Measurements from ENCODE around the gene PDAP1. TPM values are rescaled to one million over a fixed set of nuclear protein-coding genes. Genes with fewer than 3 reads are reported as not detected.
"Not testable (repeated sequence)": the region's sequence is repeated elsewhere in the genome, so short reads cannot be mapped to it uniquely, and the experiment has no call there.

PDAP1 gene
- total and polyA plus RNA-seq, 9 donors, result 31.1 to 155 (median 83.9) TPM

DNA sequence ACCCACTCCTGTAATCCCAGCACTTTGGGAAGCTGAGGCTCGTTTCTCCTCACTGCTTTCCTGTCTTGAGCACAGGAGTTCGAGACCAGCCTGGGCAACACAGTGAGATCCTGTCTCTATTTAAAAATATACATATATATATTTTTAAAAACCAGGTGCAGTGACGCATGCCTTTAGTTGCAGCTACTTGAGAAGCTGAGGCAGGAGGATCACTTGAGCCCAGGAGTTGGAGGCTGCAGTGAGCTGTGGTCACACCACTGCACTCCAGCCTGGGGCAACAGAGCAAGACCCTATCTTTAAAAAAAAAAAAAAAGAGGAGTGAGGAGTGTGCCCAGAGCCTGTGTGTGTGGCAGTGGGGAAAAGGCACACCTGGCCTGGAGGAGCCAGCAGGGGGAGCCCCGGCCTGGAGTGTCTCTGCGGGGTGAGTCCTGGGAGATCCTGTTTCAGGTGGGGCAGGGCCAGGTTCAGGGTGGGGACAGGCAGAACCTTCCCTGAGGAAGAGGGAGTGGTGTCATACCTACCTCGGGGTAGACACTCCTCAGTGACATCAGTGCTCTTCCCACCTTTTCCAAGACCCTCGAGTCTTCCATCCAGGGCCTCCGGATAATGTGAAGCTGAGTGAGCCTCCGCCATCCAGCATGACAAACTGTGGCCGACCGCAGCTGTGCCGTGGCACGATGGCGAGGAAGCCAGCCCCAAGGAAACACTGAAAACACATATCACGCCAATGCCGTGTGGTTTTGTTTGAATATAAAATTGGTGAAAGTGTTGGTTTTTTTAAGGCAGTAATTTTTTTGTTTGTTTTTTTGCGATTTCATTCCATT is 42.9 kb downstream of the PDAP1 start:
- no peak overlapping the region for H3K4me3 ChIP-seq
- peak in 1 of 5 donors; percentile 25 for DNase-seq
- no peaks in the 10 kb centered on the region for H3K36me3 ChIP-seq
- intact Hi-C loops (cut with DNase I), result no loop called here
- no peak overlapping the region for H3K27ac ChIP-seq
- H3K4me1 ChIP-seq (ENCODE audit: insufficient read depth), result no peaks in the 10 kb centered on the region
- H3K9me3 ChIP-seq, result no peaks in the 10 kb centered on the region
- TF ChIP-seq POLR2A (IDR thresholded peaks at IDR 0.05) (no peak), EP300 (IDR thresholded peaks at IDR 0.05) (no peak)
- TF ChIP-seq, protein P1, sequence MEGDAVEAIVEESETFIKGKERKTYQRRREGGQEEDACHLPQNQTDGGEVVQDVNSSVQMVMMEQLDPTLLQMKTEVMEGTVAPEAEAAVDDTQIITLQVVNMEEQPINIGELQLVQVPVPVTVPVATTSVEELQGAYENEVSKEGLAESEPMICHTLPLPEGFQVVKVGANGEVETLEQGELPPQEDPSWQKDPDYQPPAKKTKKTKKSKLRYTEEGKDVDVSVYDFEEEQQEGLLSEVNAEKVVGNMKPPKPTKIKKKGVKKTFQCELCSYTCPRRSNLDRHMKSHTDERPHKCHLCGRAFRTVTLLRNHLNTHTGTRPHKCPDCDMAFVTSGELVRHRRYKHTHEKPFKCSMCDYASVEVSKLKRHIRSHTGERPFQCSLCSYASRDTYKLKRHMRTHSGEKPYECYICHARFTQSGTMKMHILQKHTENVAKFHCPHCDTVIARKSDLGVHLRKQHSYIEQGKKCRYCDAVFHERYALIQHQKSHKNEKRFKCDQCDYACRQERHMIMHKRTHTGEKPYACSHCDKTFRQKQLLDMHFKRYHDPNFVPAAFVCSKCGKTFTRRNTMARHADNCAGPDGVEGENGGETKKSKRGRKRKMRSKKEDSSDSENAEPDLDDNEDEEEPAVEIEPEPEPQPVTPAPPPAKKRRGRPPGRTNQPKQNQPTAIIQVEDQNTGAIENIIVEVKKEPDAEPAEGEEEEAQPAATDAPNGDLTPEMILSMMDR (IDR thresholded peaks at IDR 0.05), result no peak
- H3K27me3 ChIP-seq, result no peaks in the 10 kb centered on the region
- WGBS, 3 donors, result 82 to 83% (median 83%) methylated on average over 17 of the region's 17 CpGs

- H3K36me3 ChIP-seq, result no peaks in the 10 kb centered on the region
- H3K9me3 ChIP-seq, result no peaks in the 10 kb centered on the region
- no peaks in the 10 kb centered on the region for H3K4me1 ChIP-seq (ENCODE audit: insufficient read depth)
- intact Hi-C loops (cut with DNase I), result no loop called here
- no peak overlapping the region for H3K27ac ChIP-seq
- no peak for DNase-seq
- WGBS, 3 donors, result 81 to 84% (median 81%) methylated on average over 5 of the region's 5 CpGs
- no peaks in the 10 kb centered on the region for H3K27me3 ChIP-seq
- TF ChIP-seq POLR2A (IDR thresholded peaks at IDR 0.05) (no peak), EP300 (IDR thresholded peaks at IDR 0.05) (no peak)
- TF ChIP-seq, protein P1 (IDR thresholded peaks at IDR 0.05), result no peak
- no peak overlapping the region for H3K4me3 ChIP-seq
These were observed 45.1 kb downstream of the PDAP1 start for GRCh38 chr7:99363286-99363685.

DNA sequence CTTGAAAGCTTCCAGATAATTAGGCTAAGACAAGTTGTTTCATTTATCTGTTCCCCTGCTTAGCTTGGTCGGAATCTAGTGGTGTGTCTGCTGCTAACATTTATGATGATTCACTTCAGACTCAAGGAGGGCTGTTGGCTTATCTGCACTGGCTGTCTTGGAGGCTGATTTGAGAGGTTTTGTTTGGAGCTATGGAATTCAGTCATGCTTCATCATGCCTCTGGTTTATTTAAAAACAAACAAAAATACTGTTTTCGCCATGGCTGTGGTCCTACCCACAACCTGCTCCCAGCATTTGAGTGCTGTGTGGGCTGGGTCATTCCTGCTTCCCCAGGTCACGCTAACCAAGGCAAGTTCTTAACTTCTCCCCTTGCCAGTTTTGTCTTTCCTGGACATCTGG is 45.6 kb downstream of the PDAP1 start:
- DNase-seq, result no peak
- TF ChIP-seq EP300 (IDR thresholded peaks at IDR 0.05), result no peak
- TF ChIP-seq POLR2A (IDR thresholded peaks at IDR 0.05), result no peak
- TF ChIP-seq, protein P1 (IDR thresholded peaks at IDR 0.05), result no peak
- no peak overlapping the region for H3K27ac ChIP-seq
- intact Hi-C loops (cut with DNase I), result no loop called here
- no peaks in the 10 kb centered on the region for H3K4me1 ChIP-seq (ENCODE audit: insufficient read depth)
- H3K4me3 ChIP-seq, result no peak overlapping the region
- no peaks in the 10 kb centered on the region for H3K36me3 ChIP-seq
- H3K9me3 ChIP-seq, result no peaks in the 10 kb centered on the region
- WGBS, 3 donors, result 35 to 48% (median 38%) methylated on average over 3 of the region's 3 CpGs
- no peaks in the 10 kb centered on the region for H3K27me3 ChIP-seq

DNA sequence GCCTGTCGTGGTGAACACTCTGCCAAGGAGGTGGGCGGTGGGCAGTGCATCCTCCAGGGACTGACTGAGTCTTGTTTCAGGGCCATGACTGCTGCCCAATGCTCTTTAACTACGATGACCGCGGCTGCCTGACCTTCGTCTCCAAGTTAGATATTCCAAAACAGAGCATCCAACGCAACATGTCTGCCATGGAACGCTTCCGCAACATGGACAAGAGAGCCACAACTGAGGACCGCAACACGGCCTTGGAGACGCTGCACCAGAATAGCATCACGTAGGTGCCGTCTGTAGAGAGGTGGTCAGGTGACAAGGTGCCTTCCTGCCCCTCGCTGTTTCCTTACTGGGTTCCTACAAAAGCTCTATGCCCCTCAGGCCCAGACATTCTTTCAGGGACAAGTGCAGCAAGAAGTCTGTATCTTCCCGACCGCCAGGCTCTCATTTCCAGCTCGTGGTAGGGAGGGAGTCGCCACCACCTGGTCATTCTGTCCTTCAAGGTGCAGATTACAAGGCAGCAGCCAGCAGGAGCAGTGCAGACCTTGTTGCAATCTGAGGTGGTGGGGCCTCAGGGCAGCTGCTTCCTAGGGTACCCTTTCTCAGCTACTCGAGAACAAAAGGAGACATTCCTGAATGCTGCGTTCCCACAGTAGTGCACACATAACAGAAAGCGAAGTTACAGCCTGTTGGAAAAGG is 48.8 kb downstream of the PDAP1 start:
- Histone ChIP-seq H3K27ac (no peak overlapping the region), H3K27me3 (no peaks in the 10 kb centered on the region), H3K4me1 (ENCODE audit: insufficient read depth) (no peaks in the 10 kb centered on the region), H3K36me3 (no peaks in the 10 kb centered on the region), H3K9me3 (no peaks in the 10 kb centered on the region), H3K4me3 (no peak overlapping the region)
- intact Hi-C loops (cut with DNase I), result no loop called here
- 77 to 86% (median 84%) methylated on average over 22 of the region's 22 CpGs for WGBS, 3 donors
- peak in 1 of 5 donors; percentile 20 for DNase-seq
- no peak for TF ChIP-seq POLR2A (IDR thresholded peaks at IDR 0.05)
- TF ChIP-seq, protein P1 (IDR thresholded peaks at IDR 0.05), result no peak
- no peak for TF ChIP-seq EP300 (IDR thresholded peaks at IDR 0.05)

DNA sequence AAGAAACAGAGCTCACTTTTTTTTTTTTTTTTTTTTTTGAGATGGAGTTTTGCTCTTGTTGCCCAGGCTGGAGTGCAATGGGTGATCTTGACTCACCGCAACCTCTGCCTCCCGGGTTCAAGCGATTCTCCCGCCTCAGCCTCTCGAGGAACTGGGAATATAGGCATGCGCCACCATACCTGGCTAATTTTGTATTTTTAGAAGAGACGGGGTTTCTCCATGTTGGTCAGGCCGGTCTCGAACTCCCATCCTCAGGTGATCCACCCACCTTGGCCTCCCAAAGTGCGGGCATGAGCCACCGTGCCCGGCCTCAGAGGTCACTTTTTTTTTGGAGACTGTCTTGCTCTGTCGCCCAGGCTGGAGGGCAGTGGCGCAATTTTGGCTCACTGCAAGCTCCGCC is 49.9 kb downstream of the PDAP1 start:
- DNase-seq, result peak in 1 of 5 donors; percentile 20
- intact Hi-C loops (cut with DNase I); H3K36me3 ChIP-seq: not testable (repeated sequence)

More for the DNA sequence above, 49.9 kb downstream of the PDAP1 start:
- H3K4me1 ChIP-seq (ENCODE audit: insufficient read depth); H3K27ac ChIP-seq; H3K9me3 ChIP-seq; H3K4me3 ChIP-seq; H3K27me3 ChIP-seq: not testable (repeated sequence)
- 93 to 95% (median 93%) methylated on average over 15 of the region's 15 CpGs for WGBS, 3 donors
